Measurements from ENCODE around the gene RALGAPA1. TPM values are rescaled to one million over a fixed set of nuclear protein-coding genes. Genes with fewer than 3 reads are reported as not detected.

The RALGAPA1 gene
- polyA plus RNA-seq, 1 donor (not counting 4 experiments of a cell fraction or from before 2014, with no cell fraction given) = 12.1 TPM

DNA sequence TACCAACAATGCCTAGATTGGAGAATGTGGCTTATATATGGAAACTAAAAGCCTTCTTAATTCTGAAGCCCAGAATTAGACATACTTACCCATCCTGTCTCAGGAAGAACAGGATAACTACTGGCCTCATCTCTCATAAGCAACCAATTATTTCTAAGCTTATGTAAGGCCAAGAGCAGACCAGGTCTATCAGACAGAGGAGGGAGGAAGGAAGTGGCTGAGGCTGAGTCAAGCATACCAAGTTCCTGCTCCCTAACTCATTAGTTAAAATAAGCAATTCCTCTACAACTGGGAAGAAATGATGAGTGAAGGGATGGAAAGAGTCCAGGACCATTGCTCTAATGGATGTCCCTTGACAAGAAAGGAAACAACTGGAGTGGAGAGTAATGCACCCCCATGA lies 302.2 kb downstream of the RALGAPA1 start:
- Histone ChIP-seq H4K20me1 (ENCODE audit: control insufficient read depth, extremely low read depth, insufficient read depth, low read length) (no peaks in the 10 kb centered on the region), H3K79me2 (ENCODE audit: control insufficient read depth, insufficient read depth, low read length) (no peaks in the 10 kb centered on the region), H3K4me2 (ENCODE audit: control insufficient read depth, extremely low read depth, insufficient read depth, low read depth, low read length) (no peak overlapping the region), H3K27ac (ENCODE audit: control insufficient read depth, insufficient read depth, low read length) (no peak overlapping the region), H3K9me1 (ENCODE audit: control insufficient read depth, extremely low read depth, insufficient read depth, low read length) (no peaks in the 10 kb centered on the region), H3K4me3 (ENCODE audit: control insufficient read depth in 2 of 3, extremely low read depth in 1 of 3, insufficient read depth in 2 of 3, low read depth in 1 of 3, low read length in 3 of 3) (no peak overlapping the region), H2AFZ (ENCODE audit: control insufficient read depth, low read length) (no peak overlapping the region), H3K36me3 (ENCODE audit: control insufficient read depth in 2 of 2, extremely low read depth in 1 of 2, insufficient read depth in 2 of 2, low read length in 2 of 2) (no peaks in the 10 kb centered on the region), H3K27me3 (ENCODE audit: control insufficient read depth, extremely low read depth, insufficient read depth, low read length) (peaks cover 3% of the 10 kb centered on the region), H3K9me3 (ENCODE audit: control insufficient read depth, low read depth, low read length) (no peaks in the 10 kb centered on the region), H3K4me1 (ENCODE audit: control insufficient read depth, extremely low read depth, insufficient read depth, low read length) (no peaks in the 10 kb centered on the region), H3K9ac (ENCODE audit: control insufficient read depth, extremely low read depth, insufficient read depth, low read length) (no peak overlapping the region)
- DNase-seq (ENCODE audit: low read depth, low spot score) = no peak
- dilution Hi-C loops (cut with MboI; ENCODE audit: extremely low pct_ligation_motif_present, low sequenced_read_pairs) = no loop called here
- no peak for TF ChIP-seq EZH2 (IDR thresholded peaks at IDR 0.05; ENCODE audit: low read length)
- TF ChIP-seq, protein P1, sequence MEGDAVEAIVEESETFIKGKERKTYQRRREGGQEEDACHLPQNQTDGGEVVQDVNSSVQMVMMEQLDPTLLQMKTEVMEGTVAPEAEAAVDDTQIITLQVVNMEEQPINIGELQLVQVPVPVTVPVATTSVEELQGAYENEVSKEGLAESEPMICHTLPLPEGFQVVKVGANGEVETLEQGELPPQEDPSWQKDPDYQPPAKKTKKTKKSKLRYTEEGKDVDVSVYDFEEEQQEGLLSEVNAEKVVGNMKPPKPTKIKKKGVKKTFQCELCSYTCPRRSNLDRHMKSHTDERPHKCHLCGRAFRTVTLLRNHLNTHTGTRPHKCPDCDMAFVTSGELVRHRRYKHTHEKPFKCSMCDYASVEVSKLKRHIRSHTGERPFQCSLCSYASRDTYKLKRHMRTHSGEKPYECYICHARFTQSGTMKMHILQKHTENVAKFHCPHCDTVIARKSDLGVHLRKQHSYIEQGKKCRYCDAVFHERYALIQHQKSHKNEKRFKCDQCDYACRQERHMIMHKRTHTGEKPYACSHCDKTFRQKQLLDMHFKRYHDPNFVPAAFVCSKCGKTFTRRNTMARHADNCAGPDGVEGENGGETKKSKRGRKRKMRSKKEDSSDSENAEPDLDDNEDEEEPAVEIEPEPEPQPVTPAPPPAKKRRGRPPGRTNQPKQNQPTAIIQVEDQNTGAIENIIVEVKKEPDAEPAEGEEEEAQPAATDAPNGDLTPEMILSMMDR (optimal IDR thresholded peaks at IDR 0.05 in 1 of 3, IDR thresholded peaks at IDR 0.05 in 1 of 3, conservative IDR thresholded peaks at IDR 0.05 in 1 of 3; ENCODE audit: extremely low read depth in 1 of 3, insufficient read depth in 2 of 3, low read length in 3 of 3) = no peak
- peak; percentile 46 for FAIRE-seq

DNA sequence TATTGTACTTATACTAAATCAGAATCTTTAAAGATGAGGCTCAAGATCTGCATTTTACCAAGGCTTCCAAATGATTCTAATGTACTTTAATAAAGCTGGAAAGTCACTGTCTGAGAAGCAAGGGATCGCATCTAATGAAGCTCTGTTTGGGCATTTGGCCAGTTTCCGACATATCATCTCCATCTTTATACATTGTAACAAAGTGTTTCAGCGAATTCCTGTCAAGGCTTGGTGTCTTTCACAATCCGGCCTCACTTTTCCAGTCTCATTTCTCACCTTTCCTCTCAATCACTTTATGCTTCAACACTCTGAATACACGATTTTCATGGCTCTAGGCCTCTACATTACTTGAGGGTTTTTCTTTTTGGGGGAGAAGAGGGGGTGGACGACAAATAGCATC lies 302.6 kb downstream of the RALGAPA1 start:
- FAIRE-seq = no peak

More for the DNA sequence above, 302.6 kb downstream of the RALGAPA1 start:
- TF ChIP-seq EZH2 (IDR thresholded peaks at IDR 0.05; ENCODE audit: low read length) = no peak
- TF ChIP-seq, protein P1 (optimal IDR thresholded peaks at IDR 0.05 in 1 of 3, IDR thresholded peaks at IDR 0.05 in 1 of 3, conservative IDR thresholded peaks at IDR 0.05 in 1 of 3; ENCODE audit: extremely low read depth in 1 of 3, insufficient read depth in 2 of 3, low read length in 3 of 3) = no peak
- dilution Hi-C loops (cut with MboI; ENCODE audit: extremely low pct_ligation_motif_present, low sequenced_read_pairs) = no loop called here
- Histone ChIP-seq H3K27me3 (ENCODE audit: control insufficient read depth, extremely low read depth, insufficient read depth, low read length) (peaks cover 3% of the 10 kb centered on the region), H3K9me3 (ENCODE audit: control insufficient read depth, low read depth, low read length) (no peaks in the 10 kb centered on the region), H4K20me1 (ENCODE audit: control insufficient read depth, extremely low read depth, insufficient read depth, low read length) (no peaks in the 10 kb centered on the region), H3K27ac (ENCODE audit: control insufficient read depth, insufficient read depth, low read length) (no peak overlapping the region), H3K9ac (ENCODE audit: control insufficient read depth, extremely low read depth, insufficient read depth, low read length) (no peak overlapping the region), H3K9me1 (ENCODE audit: control insufficient read depth, extremely low read depth, insufficient read depth, low read length) (no peaks in the 10 kb centered on the region), H3K4me1 (ENCODE audit: control insufficient read depth, extremely low read depth, insufficient read depth, low read length) (no peaks in the 10 kb centered on the region), H3K4me2 (ENCODE audit: control insufficient read depth, extremely low read depth, insufficient read depth, low read depth, low read length) (no peak overlapping the region), H2AFZ (ENCODE audit: control insufficient read depth, low read length) (no peak overlapping the region), H3K36me3 (ENCODE audit: control insufficient read depth in 2 of 2, extremely low read depth in 1 of 2, insufficient read depth in 2 of 2, low read length in 2 of 2) (no peaks in the 10 kb centered on the region), H3K4me3 (ENCODE audit: control insufficient read depth in 2 of 3, extremely low read depth in 1 of 3, insufficient read depth in 2 of 3, low read depth in 1 of 3, low read length in 3 of 3) (no peak overlapping the region), H3K79me2 (ENCODE audit: control insufficient read depth, insufficient read depth, low read length) (no peaks in the 10 kb centered on the region)
- DNase-seq (ENCODE audit: low read depth, low spot score) = no peak
